ENCODE measurements around the gene GATB.

Gene GATB

GRCh38 chr4:151673908-151674520 is 86.8 kb downstream of the GATB start:
- H3K27me3 ChIP-seq (ENCODE audit: insufficient read depth, low read length) = no peaks in the 10 kb centered on the region
- WGBS = 91% methylated on average over 11 of the region's 12 CpGs

DNA sequence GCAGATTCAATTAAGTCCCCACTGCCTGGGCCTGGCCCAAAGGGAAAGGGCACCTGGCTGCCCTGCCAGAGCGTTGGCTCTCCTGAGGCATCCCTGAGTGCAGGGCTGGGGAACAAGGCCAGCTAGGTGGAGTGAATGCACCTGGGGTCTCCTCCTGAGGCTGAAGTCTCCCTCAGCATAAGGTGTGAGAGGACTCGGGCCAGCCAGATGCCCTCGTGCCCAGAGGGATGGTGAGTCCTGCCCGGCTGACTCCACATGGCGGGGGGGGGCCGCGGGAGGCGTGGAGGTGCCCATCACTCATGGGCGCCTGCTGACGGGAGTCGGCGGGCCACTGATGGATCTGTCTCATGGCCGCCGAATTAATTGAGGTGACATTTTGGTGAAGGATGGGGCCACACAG is 87.8 kb downstream of the GATB start:
- peaks cover 5% of the 10 kb centered on the region; the same call in 1 of the 2 replicates for H3K36me3 ChIP-seq (ENCODE audit: insufficient read depth, low read length)
- H3K9me3 ChIP-seq (ENCODE audit: insufficient read depth, low read depth, low read length) = no peaks in the 10 kb centered on the region
- H3K4me1 ChIP-seq (ENCODE audit: insufficient read depth, low read length) = peaks cover 8% of the 10 kb centered on the region
- no peak overlapping the region for H3K27ac ChIP-seq (ENCODE audit: low read depth, low read length)
- no peak overlapping the region for H3K4me3 ChIP-seq (ENCODE audit: low read length)
- WGBS = 93% methylated on average over 14 of the region's 14 CpGs
- H3K27me3 ChIP-seq (ENCODE audit: insufficient read depth, low read length) = no peaks in the 10 kb centered on the region
- H3K9ac ChIP-seq (ENCODE audit: low read depth, low read length) = no peak overlapping the region

More at GRCh38 chr4:151673908-151674520, 86.8 kb downstream of the GATB start:
- Histone ChIP-seq H3K27ac (ENCODE audit: low read depth, low read length) (no peak overlapping the region), H3K4me1 (ENCODE audit: insufficient read depth, low read length) (peaks cover 8% of the 10 kb centered on the region), H3K36me3 (ENCODE audit: insufficient read depth, low read length) (no peaks in the 10 kb centered on the region), H3K4me3 (ENCODE audit: low read length) (no peak overlapping the region), H3K9ac (ENCODE audit: low read depth, low read length) (no peak overlapping the region), H3K9me3 (ENCODE audit: insufficient read depth, low read depth, low read length) (no peaks in the 10 kb centered on the region)

DNA sequence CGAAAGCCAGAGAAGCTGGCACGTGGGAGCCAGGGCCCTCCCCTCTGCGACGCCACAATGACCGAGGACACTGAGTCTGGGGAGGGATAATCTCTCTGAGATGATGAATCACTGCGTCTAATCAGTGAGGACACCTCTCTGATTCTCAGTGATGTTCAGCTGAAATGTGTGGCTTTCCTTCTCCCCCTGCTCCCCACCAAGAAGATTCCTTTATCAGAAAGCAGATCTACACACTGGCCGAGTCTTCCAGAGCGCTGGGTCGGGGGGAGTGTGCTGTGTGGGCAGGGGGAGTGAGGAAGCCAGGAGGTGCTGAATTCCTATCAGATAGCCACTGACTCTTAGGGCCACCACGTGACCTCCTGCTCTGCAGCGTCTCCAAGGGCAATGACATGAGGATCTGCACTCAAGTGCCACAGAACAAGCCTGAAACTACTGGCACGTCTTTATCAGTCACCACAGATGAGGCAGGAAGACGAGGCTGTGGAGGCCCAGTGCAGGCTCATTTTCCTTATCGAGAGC is 89.2 kb downstream of the GATB start:
- 84% methylated on average over 14 of the region's 14 CpGs for WGBS
- H3K4me1 ChIP-seq (ENCODE audit: insufficient read depth, low read length) = peaks cover 8% of the 10 kb centered on the region
- no peak overlapping the region for H3K9ac ChIP-seq (ENCODE audit: low read depth, low read length)
- no peaks in the 10 kb centered on the region for H3K27me3 ChIP-seq (ENCODE audit: insufficient read depth, low read length)
- no peak overlapping the region for H3K4me3 ChIP-seq (ENCODE audit: low read length)
- no peak overlapping the region for H3K27ac ChIP-seq (ENCODE audit: low read depth, low read length)
- H3K36me3 ChIP-seq (ENCODE audit: insufficient read depth, low read length) = peaks cover 6% of the 10 kb centered on the region; the same call in 1 of the 2 replicates
- H3K9me3 ChIP-seq (ENCODE audit: insufficient read depth, low read depth, low read length) = no peaks in the 10 kb centered on the region

DNA sequence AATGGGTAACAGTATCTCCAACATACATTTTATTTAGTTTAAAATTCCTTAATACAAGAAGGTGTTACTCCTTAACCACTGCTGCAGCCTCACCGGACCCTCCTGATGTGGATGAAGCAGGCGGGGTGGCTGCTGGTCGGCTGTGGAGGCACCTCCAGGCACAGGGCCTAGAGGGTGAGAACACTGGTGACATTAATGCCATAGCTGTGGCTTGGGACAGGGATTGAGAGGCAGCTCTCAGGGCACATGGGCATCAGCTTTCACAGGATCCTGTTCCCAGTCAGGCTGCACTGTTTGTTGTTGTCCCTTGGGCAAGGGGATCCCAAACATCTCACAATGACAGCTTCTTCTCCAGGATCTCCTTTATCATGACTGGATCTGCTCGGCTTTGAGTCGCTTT is 90.0 kb downstream of the GATB start:
- Histone ChIP-seq H3K27ac (ENCODE audit: low read depth, low read length) (no peak overlapping the region), H3K9ac (ENCODE audit: low read depth, low read length) (no peak overlapping the region), H3K9me3 (ENCODE audit: insufficient read depth, low read depth, low read length) (no peaks in the 10 kb centered on the region), H3K27me3 (ENCODE audit: insufficient read depth, low read length) (no peaks in the 10 kb centered on the region), H3K4me1 (ENCODE audit: insufficient read depth, low read length) (peaks cover 8% of the 10 kb centered on the region), H3K36me3 (ENCODE audit: insufficient read depth, low read length) (peaks cover 8% of the 10 kb centered on the region; the same call in 1 of the 2 replicates), H3K4me3 (ENCODE audit: low read length) (no peak overlapping the region)
- WGBS = 94% methylated on average over 5 of the region's 5 CpGs

GRCh38 chr4:151669990-151670389 is 90.8 kb downstream of the GATB start:
- no peaks in the 10 kb centered on the region for H3K9me3 ChIP-seq (ENCODE audit: insufficient read depth, low read depth, low read length)
- peaks cover 8% of the 10 kb centered on the region; the same call in 1 of the 2 replicates for H3K36me3 ChIP-seq (ENCODE audit: insufficient read depth, low read length)
- no peaks in the 10 kb centered on the region for H3K27me3 ChIP-seq (ENCODE audit: insufficient read depth, low read length)
- 95% methylated on average over 9 of the region's 9 CpGs for WGBS
- H3K27ac ChIP-seq (ENCODE audit: low read depth, low read length) = no peak overlapping the region
- H3K4me1 ChIP-seq (ENCODE audit: insufficient read depth, low read length) = peaks cover 7% of the 10 kb centered on the region
- no peak overlapping the region for H3K4me3 ChIP-seq (ENCODE audit: low read length)
- no peak overlapping the region for H3K9ac ChIP-seq (ENCODE audit: low read depth, low read length)

GRCh38 chr4:151668689-151669402 is 92.0 kb downstream of the GATB start:
- Histone ChIP-seq H3K36me3 (ENCODE audit: insufficient read depth, low read length) (peaks cover 14% of the 10 kb centered on the region; the same call in 1 of the 2 replicates), H3K27ac (ENCODE audit: low read depth, low read length) (no peak overlapping the region), H3K9me3 (ENCODE audit: insufficient read depth, low read depth, low read length) (no peaks in the 10 kb centered on the region), H3K4me1 (ENCODE audit: insufficient read depth, low read length) (no peaks in the 10 kb centered on the region), H3K9ac (ENCODE audit: low read depth, low read length) (no peak overlapping the region), H3K4me3 (ENCODE audit: low read length) (no peak overlapping the region), H3K27me3 (ENCODE audit: insufficient read depth, low read length) (no peaks in the 10 kb centered on the region)
- 91% methylated on average over 4 of the region's 4 CpGs for WGBS

- H3K27me3 ChIP-seq (ENCODE audit: insufficient read depth, low read length) = no peaks in the 10 kb centered on the region
- peaks cover 26% of the 10 kb centered on the region; the same call in 1 of the 2 replicates for H3K36me3 ChIP-seq (ENCODE audit: insufficient read depth, low read length)
- WGBS = 95% methylated on average over 4 of the region's 4 CpGs
- no peaks in the 10 kb centered on the region for H3K4me1 ChIP-seq (ENCODE audit: insufficient read depth, low read length)
- H3K27ac ChIP-seq (ENCODE audit: low read depth, low read length) = no peak overlapping the region
- no peak overlapping the region for H3K9ac ChIP-seq (ENCODE audit: low read depth, low read length)
- H3K4me3 ChIP-seq (ENCODE audit: low read length) = no peak overlapping the region
- H3K9me3 ChIP-seq (ENCODE audit: insufficient read depth, low read depth, low read length) = no peaks in the 10 kb centered on the region
Observed at GRCh38 chr4:151667666-151668065, 93.1 kb downstream of the GATB start.

DNA sequence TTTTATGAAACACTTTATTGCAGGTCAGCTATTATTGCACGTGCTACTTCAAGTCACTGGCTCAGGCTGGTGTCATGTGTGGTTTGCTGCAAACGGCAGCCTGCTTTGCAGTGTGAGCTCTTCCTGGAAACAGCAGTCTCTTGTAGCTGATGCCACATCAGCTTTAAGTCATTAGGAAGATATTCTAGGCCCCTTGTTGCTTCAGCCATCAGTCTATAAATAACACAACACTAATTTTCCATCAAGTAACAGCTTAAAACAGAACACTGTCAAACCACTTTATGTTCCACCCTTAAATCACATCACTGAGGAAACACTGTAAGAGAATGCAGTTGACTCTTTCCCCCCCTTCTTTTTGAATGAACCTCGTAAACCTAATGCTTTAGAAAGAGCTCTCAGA is 93.8 kb downstream of the GATB start:
- H3K4me1 ChIP-seq (ENCODE audit: insufficient read depth, low read length) = no peaks in the 10 kb centered on the region
- H3K36me3 ChIP-seq (ENCODE audit: insufficient read depth, low read length) = peaks cover 26% of the 10 kb centered on the region; the same call in 1 of the 2 replicates
- no peaks in the 10 kb centered on the region for H3K9me3 ChIP-seq (ENCODE audit: insufficient read depth, low read depth, low read length)
- WGBS = 68% methylated on average over 2 of the region's 3 CpGs
- no peak overlapping the region for H3K27ac ChIP-seq (ENCODE audit: low read depth, low read length)
- no peaks in the 10 kb centered on the region for H3K27me3 ChIP-seq (ENCODE audit: insufficient read depth, low read length)
- no peak overlapping the region for H3K9ac ChIP-seq (ENCODE audit: low read depth, low read length)
- no peak overlapping the region for H3K4me3 ChIP-seq (ENCODE audit: low read length)

GRCh38 chr4:151666501-151666900 is 94.3 kb downstream of the GATB start:
- H3K9me3 ChIP-seq (ENCODE audit: insufficient read depth, low read depth, low read length) = no peaks in the 10 kb centered on the region
- no peak overlapping the region for H3K9ac ChIP-seq (ENCODE audit: low read depth, low read length)
- no peaks in the 10 kb centered on the region for H3K27me3 ChIP-seq (ENCODE audit: insufficient read depth, low read length)
- 86% methylated on average over 5 of the region's 5 CpGs for WGBS
- H3K4me3 ChIP-seq (ENCODE audit: low read length) = no peak overlapping the region
- H3K36me3 ChIP-seq (ENCODE audit: insufficient read depth, low read length) = peaks cover 26% of the 10 kb centered on the region; the same call in 1 of the 2 replicates
- no peak overlapping the region for H3K27ac ChIP-seq (ENCODE audit: low read depth, low read length)
- no peaks in the 10 kb centered on the region for H3K4me1 ChIP-seq (ENCODE audit: insufficient read depth, low read length)

DNA sequence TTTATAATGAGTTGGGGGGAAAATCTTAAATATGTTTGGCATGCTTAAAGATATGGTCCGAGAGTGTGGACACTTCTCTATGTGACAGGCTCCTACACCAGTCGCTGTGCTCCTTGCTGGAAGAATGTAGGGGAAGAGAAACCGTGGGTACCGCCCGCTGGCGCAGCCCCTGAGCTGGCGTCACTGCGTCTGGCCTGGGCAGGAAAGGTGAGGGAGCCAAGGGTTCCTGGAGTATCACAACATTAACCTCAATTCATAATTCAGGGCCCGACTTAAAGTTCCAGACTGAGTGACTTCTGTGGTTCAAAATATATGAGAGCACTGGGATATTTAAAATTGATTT is 95.1 kb downstream of the GATB start:
- no peaks in the 10 kb centered on the region for H3K27me3 ChIP-seq (ENCODE audit: insufficient read depth, low read length)
- H3K36me3 ChIP-seq (ENCODE audit: insufficient read depth, low read length) = peaks cover 26% of the 10 kb centered on the region; the same call in 1 of the 2 replicates
- no peaks in the 10 kb centered on the region for H3K4me1 ChIP-seq (ENCODE audit: insufficient read depth, low read length)
- WGBS = 94% methylated on average over 9 of the region's 9 CpGs
- H3K9ac ChIP-seq (ENCODE audit: low read depth, low read length) = no peak overlapping the region
- H3K27ac ChIP-seq (ENCODE audit: low read depth, low read length) = no peak overlapping the region
- H3K4me3 ChIP-seq (ENCODE audit: low read length) = no peak overlapping the region
- H3K9me3 ChIP-seq (ENCODE audit: insufficient read depth, low read depth, low read length) = no peaks in the 10 kb centered on the region

DNA sequence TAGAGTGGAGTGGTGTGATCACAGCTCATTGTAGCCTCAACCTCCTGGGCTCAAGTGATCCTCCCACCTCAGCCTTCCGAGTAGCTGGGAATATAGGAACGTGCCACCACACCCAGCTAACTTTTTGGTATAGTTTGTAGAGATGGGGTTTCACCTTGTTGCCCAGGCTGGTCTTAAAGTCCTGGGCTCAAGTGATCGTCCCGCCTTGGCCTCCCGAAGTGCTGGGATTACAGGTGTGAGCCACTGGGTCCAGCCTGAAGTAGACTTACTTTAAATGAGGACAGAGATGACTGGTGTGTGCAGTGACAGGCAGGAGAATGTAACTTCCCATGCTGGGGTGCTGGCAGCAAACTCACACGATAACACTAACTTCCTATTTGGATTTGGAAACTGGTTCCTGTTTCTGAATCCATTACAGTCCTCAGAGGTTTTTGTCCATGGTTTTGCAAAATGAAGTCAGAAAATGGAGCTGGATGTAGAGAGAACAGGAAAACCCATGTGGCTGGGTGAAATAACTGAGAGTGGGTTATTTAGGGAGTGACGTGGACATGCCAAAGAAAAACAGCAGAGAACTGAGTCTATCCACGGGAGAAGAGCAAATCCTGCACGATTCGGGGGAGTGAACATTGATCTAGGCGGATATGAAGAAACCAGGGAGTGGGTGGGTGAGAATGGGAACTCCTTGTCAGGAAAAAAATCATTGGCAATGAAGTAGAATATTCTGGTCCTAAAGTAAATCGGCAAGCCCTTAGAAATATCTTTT is 95.6 kb downstream of the GATB start:
- Histone ChIP-seq H3K36me3 (ENCODE audit: insufficient read depth, low read length) (peaks cover 26% of the 10 kb centered on the region; the same call in 1 of the 2 replicates), H3K9ac (ENCODE audit: low read depth, low read length) (no peak overlapping the region), H3K27me3 (ENCODE audit: insufficient read depth, low read length) (no peaks in the 10 kb centered on the region), H3K9me3 (ENCODE audit: insufficient read depth, low read depth, low read length) (no peaks in the 10 kb centered on the region), H3K27ac (ENCODE audit: low read depth, low read length) (no peak overlapping the region), H3K4me3 (ENCODE audit: low read length) (no peak overlapping the region), H3K4me1 (ENCODE audit: insufficient read depth, low read length) (no peaks in the 10 kb centered on the region)
- WGBS = 95% methylated on average over 12 of the region's 12 CpGs
